Neural progenitor cell (in vitro differentiated cells): ENCODE results near the gene CUEDC2. TPM values are rescaled to one million over a fixed set of nuclear protein-coding genes. Genes with fewer than 3 reads are reported as not detected.

ENCODE experiments used
- DNase-seq: peaks from one replicate; pipeline ENCODE4 v3.0.0-alpha.2; 2016; ENCODE audit warnings: low spot score
- H2AFZ ChIP-seq: fragments of 200-600 bp; sonication (generic); replicated peaks from 2 replicates; pipeline ENCODE4 v1.6.1; 2016; ENCODE audit warnings: antibody characterized with exemption
- H3F3A ChIP-seq: fragments of 200-600 bp; sonication (generic); 2 replicates; pipeline ENCODE4 v1.6.1; 2016; ENCODE audit warnings: antibody characterized with exemption, low read depth
- H3K27ac ChIP-seq: fragments of 200-600 bp; sonication (generic); 2 replicates; pipeline ENCODE4 v1.5.1; 2016; ENCODE audit warnings: mild to moderate bottlenecking
- H3K27me3 ChIP-seq: fragments of 200-600 bp; sonication (generic); 2 replicates; pipeline ENCODE4 v1.6.1; 2016; ENCODE audit warnings: mild to moderate bottlenecking, moderate library complexity
- H3K36me3 ChIP-seq: fragments of 200-600 bp; sonication (generic); 2 replicates; pipeline ENCODE4 v1.5.1; 2016
- H3K4me1 ChIP-seq: fragments of 200-600 bp; sonication (generic); 2 replicates; pipeline ENCODE4 v1.6.1; 2016; ENCODE audit warnings: mixed run types
- H3K4me2 ChIP-seq: fragments of 200-600 bp; sonication (generic); 2 replicates; pipeline ENCODE4 v1.6.1; 2016
- H3K4me3 ChIP-seq: fragments of 200-600 bp; sonication (generic); 2 replicates; pipeline ENCODE4 v1.5.1; 2016
- H3K79me2 ChIP-seq: fragments of 200-600 bp; sonication (generic); 2 replicates; pipeline ENCODE4 v1.6.1; 2016; ENCODE audit warnings: low read depth
- H3K9ac ChIP-seq: fragments of 200-600 bp; sonication (generic); 2 replicates; pipeline ENCODE4 v1.6.1; 2016
- H3K9me3 ChIP-seq: fragments of 200-600 bp; sonication (generic); 2 replicates; pipeline ENCODE4 v1.5.1; 2016; ENCODE audit warnings: low read depth
- H4K20me1 ChIP-seq: fragments of 200-600 bp; sonication (generic); 2 replicates; pipeline ENCODE4 v1.6.1; 2016; ENCODE audit warnings: low read depth
- H3K27ac Mint-ChIP-seq: 3 replicates; pipeline ENCODE4 v1.8.0; 2021; ENCODE audit warnings: mixed read lengths
- H3K27me3 Mint-ChIP-seq: 2 replicates; pipeline ENCODE4 v1.8.0; 2022; ENCODE audit warnings: low read depth, mild to moderate bottlenecking, inconsistent platforms, moderate library complexity, mixed read lengths; ENCODE audit not compliant: insufficient read depth
- H3K36me3 Mint-ChIP-seq: 3 replicates; pipeline ENCODE4 v1.8.0; 2021; ENCODE audit warnings: mixed read lengths
- H3K4me1 Mint-ChIP-seq: 3 replicates; pipeline ENCODE4 v1.8.0; 2021; ENCODE audit warnings: mixed read lengths
- H3K4me3 Mint-ChIP-seq: 3 replicates; pipeline ENCODE4 v1.8.0; 2021; ENCODE audit warnings: mild to moderate bottlenecking, moderate library complexity, mixed read lengths
- H3K9me3 Mint-ChIP-seq: 3 replicates; pipeline ENCODE4 v1.8.0; 2020; ENCODE audit warnings: mixed read lengths
- EZH2 ChIP-seq: fragments of 200-600 bp; sonication (generic); IDR thresholded peaks from 2 replicates; pipeline ENCODE4 v1.6.1; 2017; ENCODE audit warnings: antibody characterized with exemption, mild to moderate bottlenecking, moderate library complexity
- EZH2phosphoT487 ChIP-seq: fragments of 200-600 bp; sonication (generic); IDR thresholded peaks from 2 replicates; pipeline ENCODE4 v1.6.1; 2017; ENCODE audit warnings: antibody characterized with exemption
- microRNA counts: library from miRNA; unstranded; fragments of <30 nt; microRNA quantifications from one replicate; lab custom pipeline; 2016
- microRNA-seq: library from miRNA; unstranded; fragments of <30 nt; microRNA quantifications from one replicate; pipeline ENCODE4, GENCODE V29; 2016
- small RNA-seq: library from RNA; depleted of rRNA; stranded (forward); fragments of <200 nt; gene quantifications from one replicate; pipeline ENCODE3, GENCODE V24; 2015
- total RNA-seq: library from RNA; depleted of rRNA; stranded (reverse); fragments of >200 nt; gene quantifications from 2 replicates; pipeline ENCODE4 v1.2.3, GENCODE V29; 2015; ENCODE audit warnings: low replicate concordance
- TF ChIP-seq, protein P1 (sequence below): fragments of 200-600 bp; sonication (generic); IDR thresholded peaks from 2 replicates; pipeline ENCODE4 v1.5.1; 2017; ENCODE audit warnings: antibody characterized with exemption, mild to moderate bottlenecking

CUEDC2 gene
- total RNA-seq, 1 donor from 2014 or later: 64.0 TPM

DNA sequence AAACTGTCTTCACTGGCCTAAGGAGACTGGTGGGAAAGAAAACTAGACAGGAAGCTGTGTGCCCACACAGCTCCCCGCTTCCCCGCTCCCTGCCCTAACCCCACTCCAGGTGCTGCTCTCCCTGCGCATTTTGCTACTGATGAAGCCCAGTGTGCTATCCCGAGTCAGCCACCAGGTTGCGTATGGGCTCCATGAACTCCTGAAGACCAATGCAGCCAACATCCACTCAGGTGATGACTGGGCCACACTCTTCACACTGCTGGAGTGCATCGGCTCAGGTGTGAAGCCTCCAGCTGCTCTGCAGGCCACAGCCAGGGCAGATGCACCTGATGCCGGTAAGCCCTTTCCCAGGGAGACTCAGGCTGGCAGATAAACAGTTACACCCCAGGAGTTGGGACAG lies 57.1 kb downstream of the CUEDC2 start:
- no peak for TF ChIP-seq EZH2
- TF ChIP-seq, protein P1, sequence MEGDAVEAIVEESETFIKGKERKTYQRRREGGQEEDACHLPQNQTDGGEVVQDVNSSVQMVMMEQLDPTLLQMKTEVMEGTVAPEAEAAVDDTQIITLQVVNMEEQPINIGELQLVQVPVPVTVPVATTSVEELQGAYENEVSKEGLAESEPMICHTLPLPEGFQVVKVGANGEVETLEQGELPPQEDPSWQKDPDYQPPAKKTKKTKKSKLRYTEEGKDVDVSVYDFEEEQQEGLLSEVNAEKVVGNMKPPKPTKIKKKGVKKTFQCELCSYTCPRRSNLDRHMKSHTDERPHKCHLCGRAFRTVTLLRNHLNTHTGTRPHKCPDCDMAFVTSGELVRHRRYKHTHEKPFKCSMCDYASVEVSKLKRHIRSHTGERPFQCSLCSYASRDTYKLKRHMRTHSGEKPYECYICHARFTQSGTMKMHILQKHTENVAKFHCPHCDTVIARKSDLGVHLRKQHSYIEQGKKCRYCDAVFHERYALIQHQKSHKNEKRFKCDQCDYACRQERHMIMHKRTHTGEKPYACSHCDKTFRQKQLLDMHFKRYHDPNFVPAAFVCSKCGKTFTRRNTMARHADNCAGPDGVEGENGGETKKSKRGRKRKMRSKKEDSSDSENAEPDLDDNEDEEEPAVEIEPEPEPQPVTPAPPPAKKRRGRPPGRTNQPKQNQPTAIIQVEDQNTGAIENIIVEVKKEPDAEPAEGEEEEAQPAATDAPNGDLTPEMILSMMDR: peak; percentile 18
- TF ChIP-seq EZH2phosphoT487: no peak
- Mint-ChIP-seq H3K9me3 (peaks cover 6% of the 10 kb centered on the region), H3K27me3 (peaks cover 3% of the 10 kb centered on the region), H3K4me1 (no peaks in the 10 kb centered on the region), H3K36me3 (peaks cover 32% of the 10 kb centered on the region), H3K27ac (no peak overlapping the region), H3K4me3 (no peak overlapping the region)
- no peaks in the 10 kb centered on the region for H4K20me1 ChIP-seq
- no peak overlapping the region for H3K9ac ChIP-seq
- H2AFZ ChIP-seq: no peak overlapping the region
- DNase-seq: no peak
- H3K79me2 ChIP-seq: no peaks in the 10 kb centered on the region
- H3K4me2 ChIP-seq: no peak overlapping the region
- no peak overlapping the region for H3K4me3 ChIP-seq
- H3F3A ChIP-seq: peaks cover 3% of the 10 kb centered on the region
- H3K27me3 ChIP-seq: no peaks in the 10 kb centered on the region
- H3K4me1 ChIP-seq: no peaks in the 10 kb centered on the region
- no peaks in the 10 kb centered on the region for H3K9me3 ChIP-seq
- no peak overlapping the region for H3K27ac ChIP-seq
- peaks cover 4% of the 10 kb centered on the region for H3K36me3 ChIP-seq

MicroRNAs within 50 kb of the gene (microRNA counts, 767-probe panel; counts per million panel counts)
- microRNA hsa-miR-146b-3p (lab: Ali Mortazavi, UCI) (460 counts per million, percentile 90 among the panel's probes with 10 or more counts), microRNA hsa-miR-146b-5p (lab: Ali Mortazavi, UCI) (460 counts per million, percentile 90 among the panel's probes with 10 or more counts)

Small RNA genes within 50 kb of the gene (microRNA-seq; reads per million reads assigned to microRNA genes)
- 23.2 reads per million, percentile 56 among the genes with 10 or more reads in this experiment for gene MIR146B

Small RNA genes within 50 kb of the gene (small RNA-seq; reads per million reads assigned to genes)
- 42.2 reads per million, percentile 98 among the genes with 10 or more reads in this experiment for gene MIR146B

Other genes with a start within 250 kb of the CUEDC2 start
- 0.40 TPM in 1 of 2 replicates, not detected in the other for gene ELOVL3, start 206.3 kb downstream of the CUEDC2 start, total RNA-seq
- 0.46 TPM in 1 of 2 replicates, not detected in the other for gene PITX3, start 191.1 kb downstream of the CUEDC2 start, total RNA-seq
- gene GBF1, start 187.0 kb downstream of the CUEDC2 start, total RNA-seq: 23.5 and 37.9 TPM in 2 replicates
- 4.0 and 14.9 TPM in 2 replicates for gene NFKB2, start 36.9 kb downstream of the CUEDC2 start, total RNA-seq
- gene PSD, start 13.8 kb downstream of the CUEDC2 start, total RNA-seq: 0.09 and 2.8 TPM in 2 replicates
- gene FBXL15, start 11.7 kb downstream of the CUEDC2 start, total RNA-seq: 4.4 and 12.2 TPM in 2 replicates
- not detected in 2 replicates for gene C10orf95, start 19.0 kb upstream of the CUEDC2 start, total RNA-seq
- 86.9 and 133 TPM in 2 replicates for gene ACTR1A, start 70.1 kb upstream of the CUEDC2 start, total RNA-seq
- 11.5 and 14.7 TPM in 2 replicates for gene SUFU, start 71.4 kb upstream of the CUEDC2 start, total RNA-seq
- gene TRIM8, start 211.9 kb upstream of the CUEDC2 start, total RNA-seq: 31.4 and 33.8 TPM in 2 replicates